ENCODE measurements around the gene ANKH.

The ANKH gene

DNA sequence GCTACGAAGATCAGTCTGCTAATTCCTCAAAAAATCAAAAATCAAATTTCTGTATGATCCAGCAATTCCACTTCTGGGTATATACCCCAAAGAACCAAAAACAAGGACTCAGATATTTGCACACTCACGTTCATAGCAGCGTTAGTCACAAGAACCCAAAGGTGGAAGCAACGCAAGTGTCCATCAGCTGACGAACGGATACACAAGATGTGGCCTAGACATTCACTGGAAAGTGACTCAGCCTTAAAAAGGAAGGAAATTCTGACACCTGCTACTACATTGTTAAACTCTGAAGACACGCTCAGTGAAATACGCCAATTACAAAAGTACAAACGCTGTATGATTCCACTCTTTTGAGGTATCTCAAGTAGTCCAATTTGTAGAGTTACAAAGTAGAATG is 113.7 kb downstream of the ANKH start:
- no peak for DNase-seq

- no peak for DNase-seq
Measured at GRCh38 chr5:14756478-14756877, 115.1 kb downstream of the ANKH start.

DNA sequence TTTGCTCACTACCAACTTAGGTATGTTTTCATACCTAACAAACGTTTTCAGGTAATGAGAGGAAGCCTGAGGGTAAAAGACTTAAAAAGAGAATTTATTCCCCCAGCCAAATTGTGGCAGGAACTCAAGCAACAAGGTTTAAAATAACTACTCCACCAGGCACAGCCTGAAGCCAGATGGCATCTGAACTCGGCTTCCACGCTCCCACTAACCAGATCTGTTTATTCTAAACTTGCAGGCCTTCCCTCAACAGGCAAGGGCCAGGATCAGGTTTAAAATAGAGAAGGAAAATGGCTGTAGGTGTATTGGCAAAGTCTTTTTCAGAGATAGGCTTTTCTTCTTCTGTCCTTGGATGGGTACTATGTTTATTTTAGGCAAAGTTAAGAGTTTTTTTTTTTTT is 117.6 kb downstream of the ANKH start:
- no peak for DNase-seq

DNA sequence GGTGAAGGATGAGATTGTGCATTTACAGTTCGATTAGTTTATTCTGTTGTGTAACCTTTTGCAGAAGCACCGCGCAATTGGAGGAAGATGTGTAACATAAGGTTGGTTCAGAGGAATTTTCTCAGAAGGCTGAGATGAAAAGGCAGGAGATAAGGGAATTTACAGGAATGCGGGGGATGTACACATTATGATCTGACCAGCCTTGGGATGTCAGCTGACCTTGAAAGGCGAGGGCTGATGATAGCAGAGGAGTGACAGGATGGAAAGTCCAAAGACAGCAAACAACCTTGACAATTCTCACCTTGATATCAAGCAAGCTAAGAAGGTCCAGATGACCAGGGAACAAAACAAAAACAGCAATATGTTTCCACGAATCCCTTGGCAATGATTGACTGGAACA is 118.3 kb downstream of the ANKH start:
- no peak for DNase-seq

DNA sequence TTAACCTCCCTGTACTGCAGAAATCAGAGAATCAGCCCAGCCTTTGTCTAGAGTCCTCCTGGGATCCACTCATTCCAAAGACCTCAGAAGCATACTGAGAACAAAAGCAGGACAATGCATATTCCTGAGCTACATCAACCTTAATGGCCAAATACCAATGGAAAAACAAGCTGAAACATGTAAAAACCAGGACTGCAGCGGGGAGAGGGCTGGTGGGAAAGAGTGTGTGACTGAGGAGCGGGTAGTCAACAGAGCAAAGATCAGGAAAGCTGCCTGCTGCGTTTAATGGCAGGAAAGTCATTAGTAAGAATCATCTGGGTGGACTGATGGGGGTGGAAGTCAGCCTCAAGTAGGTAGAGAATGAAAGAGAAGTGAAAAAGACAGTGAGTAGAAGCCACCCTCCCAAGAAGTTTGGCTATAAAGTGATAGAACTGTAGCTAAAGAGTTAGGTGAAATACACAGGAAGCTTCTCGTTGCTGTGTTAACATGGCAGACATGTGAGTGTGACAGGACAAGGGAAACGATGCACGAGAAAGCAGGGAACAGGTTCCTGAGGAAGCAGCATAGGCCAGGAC is 119.0 kb downstream of the ANKH start:
- DNase-seq: no peak

- no peak for DNase-seq
Measured at GRCh38 chr5:14750712-14751111, 120.9 kb downstream of the ANKH start.

- DNase-seq: no peak
Measured at GRCh38 chr5:14749579-14750101, 121.9 kb downstream of the ANKH start.

DNA sequence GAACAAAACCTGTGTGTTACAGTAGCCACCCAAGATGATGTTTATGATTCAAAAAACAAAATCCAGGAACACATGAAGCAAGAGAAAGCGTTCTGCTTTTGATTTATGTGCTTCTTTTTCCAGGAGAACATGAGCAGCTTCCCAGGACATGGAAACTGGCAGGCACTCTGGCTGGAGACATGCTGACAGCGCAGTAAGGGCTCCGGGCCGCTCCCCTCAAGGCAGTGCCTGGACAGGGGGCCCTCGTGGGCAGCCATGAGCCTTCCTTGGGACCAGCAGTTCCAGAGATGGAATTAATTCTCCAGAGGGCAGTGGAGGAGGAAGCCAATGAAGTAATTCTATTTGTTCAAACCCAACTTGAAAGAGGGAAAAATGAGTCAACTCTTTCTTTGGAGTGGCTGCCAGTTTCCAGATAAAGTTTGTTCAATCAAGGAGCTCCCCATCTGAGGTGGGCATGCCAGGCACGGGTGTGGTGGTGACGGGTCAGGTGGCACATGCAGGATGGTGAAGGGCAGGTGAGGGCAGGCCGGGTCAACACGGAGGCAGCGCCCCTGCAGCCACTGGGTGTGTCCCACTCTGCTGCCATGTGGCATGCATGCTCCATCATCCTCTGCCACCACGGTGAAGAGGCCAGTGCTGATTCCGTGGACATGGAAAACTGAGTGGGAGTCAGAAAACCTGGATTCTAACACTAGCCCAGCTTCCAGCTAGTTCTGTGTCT is 123.2 kb downstream of the ANKH start:
- DNase-seq: no peak

DNA sequence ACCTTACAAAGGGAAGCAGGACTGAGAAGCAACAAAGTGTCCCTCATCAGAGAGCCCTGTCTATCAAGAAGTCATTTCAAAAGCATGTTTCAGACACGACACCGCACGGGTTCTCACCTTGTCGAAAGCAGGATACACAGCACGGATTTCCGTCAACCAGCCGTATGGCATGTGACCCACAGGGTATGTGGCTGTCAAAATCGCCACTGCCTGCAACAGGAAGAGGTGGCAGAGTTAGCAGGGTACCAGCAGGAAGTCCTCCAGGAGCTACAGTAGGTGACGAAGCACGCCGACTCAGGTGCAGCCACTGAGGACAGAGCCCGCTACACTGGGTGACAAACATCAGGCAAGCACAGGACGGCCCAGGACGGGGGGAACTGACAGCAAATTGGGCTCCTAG is 125.8 kb downstream of the ANKH start:
- peak; percentile 21 for DNase-seq

DNA sequence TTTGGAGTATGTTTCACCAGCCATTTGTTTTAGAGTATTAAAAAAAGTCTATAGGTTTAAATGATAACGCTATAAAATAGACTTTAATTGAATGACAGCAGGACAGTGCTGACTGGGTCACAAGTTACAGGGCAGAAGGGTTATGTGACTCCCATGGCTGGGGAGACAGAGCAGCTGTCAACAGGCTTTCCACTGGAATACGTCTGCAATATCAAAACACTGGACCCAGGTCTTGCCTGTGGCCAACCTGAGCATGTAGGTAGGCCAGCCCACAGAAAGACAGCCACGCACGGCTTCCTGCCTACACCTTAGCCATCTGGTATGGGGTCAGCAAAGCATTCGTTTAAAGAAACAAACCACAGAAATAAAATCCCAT is 126.4 kb downstream of the ANKH start:
- no peak for DNase-seq

DNA sequence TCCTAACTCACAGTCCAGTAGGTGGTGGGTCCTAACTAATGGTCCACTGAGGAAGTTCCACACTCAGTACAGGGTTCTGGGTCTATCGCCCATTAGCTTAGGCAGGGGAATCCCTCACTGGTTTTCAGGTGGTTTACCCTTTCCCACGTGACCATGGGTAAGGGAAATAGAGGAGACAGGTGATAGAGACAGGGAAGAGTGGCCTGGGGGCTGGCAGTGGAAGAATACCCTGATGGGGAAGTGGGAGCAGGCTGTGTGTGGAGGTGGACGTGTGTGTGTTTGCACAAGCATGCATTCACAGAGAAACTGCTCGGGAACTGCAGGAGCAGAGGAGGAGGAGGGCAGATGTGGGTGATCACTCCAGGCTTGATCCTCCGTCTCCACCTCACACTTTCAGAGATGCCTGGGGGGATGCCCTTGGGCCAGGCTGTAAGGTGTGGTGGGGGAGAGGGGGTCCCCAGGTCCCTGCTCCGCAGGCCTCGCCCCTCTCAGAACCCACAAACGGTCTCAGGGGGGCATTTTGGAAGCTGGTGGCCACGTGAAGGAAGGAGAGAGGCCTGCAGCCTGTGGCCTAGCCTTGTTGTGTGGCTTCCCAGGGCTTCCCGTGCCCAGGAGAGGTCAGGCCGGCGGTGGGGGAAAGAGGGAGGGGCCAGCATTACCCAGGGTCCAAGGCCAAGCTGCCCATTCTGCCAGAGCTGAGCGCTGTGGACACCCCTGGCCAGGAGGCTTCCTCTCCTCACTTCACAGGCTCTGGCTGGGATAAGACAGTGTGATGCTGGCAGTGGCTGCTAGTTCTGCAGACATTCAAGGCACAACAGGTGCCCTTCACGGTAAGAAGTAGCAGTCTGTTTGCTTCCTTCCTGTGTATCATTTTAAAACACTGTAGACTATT is 127.0 kb downstream of the ANKH start:
- DNase-seq: no peak

GRCh38 chr5:14743601-14744295 is 127.8 kb downstream of the ANKH start:
- no peak for DNase-seq

- DNase-seq: no peak
Measured at GRCh38 chr5:14742498-14742897, 129.1 kb downstream of the ANKH start.

- DNase-seq: peak; percentile 29
Measured at GRCh38 chr5:14741801-14742440, 129.7 kb downstream of the ANKH start.

DNA sequence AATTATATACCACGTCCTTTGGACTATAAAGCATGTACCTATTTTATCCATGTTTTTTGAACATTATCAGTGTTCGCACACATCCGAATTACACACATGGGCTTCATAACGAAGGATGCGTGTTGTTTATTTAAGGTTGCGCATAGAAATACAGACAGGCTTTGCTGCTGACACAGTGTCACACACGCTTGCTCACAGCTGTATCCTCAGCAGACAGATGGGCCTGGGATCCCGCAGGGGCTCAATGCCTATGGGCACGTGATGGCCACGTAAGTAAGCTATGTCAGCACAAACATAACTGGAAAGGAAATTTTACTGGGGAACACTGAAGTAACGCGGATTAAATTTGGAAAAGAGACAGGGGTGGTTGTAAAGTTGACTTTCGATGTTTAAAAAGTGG is 130.4 kb downstream of the ANKH start:
- DNase-seq: no peak

DNA sequence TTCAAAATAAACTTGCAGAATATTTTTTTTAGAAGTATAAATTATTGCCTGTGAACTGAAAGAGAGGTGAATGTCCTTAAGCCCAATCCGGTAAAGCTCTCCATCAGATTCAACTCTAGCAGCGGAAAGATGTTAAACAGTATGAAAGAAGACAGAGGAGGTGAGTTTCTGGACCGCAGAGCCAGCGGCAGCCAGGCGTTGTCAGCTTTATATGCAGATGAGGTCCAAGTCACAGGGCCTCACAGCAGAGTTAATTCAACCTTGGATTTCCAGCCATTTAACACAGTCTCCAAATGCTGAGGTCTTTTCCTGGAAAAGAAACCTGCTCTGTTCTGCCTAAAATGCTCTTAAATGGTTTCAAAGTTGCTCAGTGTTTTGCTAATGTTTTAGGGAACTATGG is 131.6 kb downstream of the ANKH start:
- no peak for DNase-seq

- DNase-seq: no peak
Measured at GRCh38 chr5:14739538-14739937, 132.0 kb downstream of the ANKH start.

DNA sequence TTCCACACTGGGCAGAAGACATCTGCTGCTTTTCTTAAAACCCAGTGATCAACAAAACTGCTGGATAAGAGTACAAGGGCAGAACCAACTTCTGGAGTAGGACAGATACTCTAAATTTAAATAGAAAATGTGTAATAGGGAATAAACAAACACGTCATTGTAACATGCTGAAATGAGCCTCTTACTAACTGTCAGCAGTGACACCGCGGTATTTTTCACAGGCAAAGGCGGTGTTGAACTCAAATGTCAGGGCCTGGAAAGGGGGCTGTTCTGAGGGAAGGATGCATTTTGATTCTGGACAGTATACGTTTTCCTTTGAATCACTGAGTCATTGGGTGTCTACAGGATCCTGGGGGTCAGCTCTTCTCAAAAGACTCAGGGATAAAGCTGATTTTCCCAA is 133.5 kb downstream of the ANKH start:
- no peak for DNase-seq

- DNase-seq: no peak
Measured at GRCh38 chr5:14737291-14737690, 134.3 kb downstream of the ANKH start.

DNA sequence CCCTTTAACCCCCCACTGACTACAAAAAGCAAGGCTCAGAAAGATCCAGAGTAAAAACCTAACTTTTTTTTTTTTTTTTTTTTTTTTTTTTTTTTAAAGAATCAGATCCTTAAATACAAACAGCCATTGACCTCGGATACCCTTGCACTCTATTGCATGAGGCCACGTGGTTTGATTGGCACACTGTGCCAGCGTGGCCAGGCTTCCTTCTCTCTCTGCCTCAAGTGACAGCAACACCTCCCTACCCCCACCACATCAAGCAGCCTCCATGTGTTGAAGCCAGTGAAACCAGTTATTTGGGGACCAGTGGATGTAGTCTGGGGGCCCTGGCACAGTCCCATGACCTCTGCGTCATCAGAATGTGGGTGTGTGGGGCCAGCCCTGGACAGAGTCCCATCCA is 135.6 kb downstream of the ANKH start:
- DNase-seq: no peak

DNA sequence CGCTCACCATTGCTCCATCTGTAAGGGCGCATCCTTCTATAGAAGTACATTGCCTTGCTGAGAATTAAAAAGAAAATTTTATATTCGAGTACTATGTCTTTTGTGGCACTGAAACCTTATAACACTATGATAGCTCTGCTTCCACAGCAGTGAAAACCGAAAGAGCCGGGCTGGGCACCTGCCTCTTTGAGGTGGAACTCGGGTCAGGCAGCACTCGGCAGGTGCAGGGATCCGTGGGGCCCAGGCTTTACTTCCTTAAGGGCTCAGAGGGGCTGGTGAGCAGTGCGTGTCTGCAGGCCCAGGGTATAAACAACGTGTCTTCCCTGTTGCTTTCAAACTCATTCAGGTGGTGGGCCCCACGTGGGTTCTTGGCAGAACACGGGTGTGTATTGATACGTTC is 137.2 kb downstream of the ANKH start:
- no peak for DNase-seq

GRCh38 chr5:14733661-14734060 is 137.9 kb downstream of the ANKH start:
- DNase-seq: no peak

GRCh38 chr5:14732991-14733390 is 138.6 kb downstream of the ANKH start:
- DNase-seq: no peak

All from CD4-positive, alpha-beta T cell treated with Interleukin-17A for 4 hours (primary cell).